ENCODE data around the gene TM9SF1.

- TF ChIP-seq, protein P1, sequence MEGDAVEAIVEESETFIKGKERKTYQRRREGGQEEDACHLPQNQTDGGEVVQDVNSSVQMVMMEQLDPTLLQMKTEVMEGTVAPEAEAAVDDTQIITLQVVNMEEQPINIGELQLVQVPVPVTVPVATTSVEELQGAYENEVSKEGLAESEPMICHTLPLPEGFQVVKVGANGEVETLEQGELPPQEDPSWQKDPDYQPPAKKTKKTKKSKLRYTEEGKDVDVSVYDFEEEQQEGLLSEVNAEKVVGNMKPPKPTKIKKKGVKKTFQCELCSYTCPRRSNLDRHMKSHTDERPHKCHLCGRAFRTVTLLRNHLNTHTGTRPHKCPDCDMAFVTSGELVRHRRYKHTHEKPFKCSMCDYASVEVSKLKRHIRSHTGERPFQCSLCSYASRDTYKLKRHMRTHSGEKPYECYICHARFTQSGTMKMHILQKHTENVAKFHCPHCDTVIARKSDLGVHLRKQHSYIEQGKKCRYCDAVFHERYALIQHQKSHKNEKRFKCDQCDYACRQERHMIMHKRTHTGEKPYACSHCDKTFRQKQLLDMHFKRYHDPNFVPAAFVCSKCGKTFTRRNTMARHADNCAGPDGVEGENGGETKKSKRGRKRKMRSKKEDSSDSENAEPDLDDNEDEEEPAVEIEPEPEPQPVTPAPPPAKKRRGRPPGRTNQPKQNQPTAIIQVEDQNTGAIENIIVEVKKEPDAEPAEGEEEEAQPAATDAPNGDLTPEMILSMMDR (IDR thresholded peaks at IDR 0.05) = no peak
- TF ChIP-seq POLR2AphosphoS5 (IDR thresholded peaks at IDR 0.05; ENCODE audit: low read depth, low read length) (no peak), REST (IDR thresholded peaks at IDR 0.05; ENCODE audit: insufficient read depth in 1 of 2, low read depth in 2 of 2, low read length in 1 of 2) (no peak), SIN3A (IDR thresholded peaks at IDR 0.05; ENCODE audit: borderline replicate concordance, insufficient read depth, low read depth, low read length) (no peak)
Observed at GRCh38 chr14:24219521-24219920, 24.3 kb upstream of the TM9SF1 start.

All from Panc1 (cell line).